ENCODE measurements around the gene VAV3.

- TF ChIP-seq CTCF (IDR thresholded peaks at IDR 0.05) (no peak), EP300 (IDR thresholded peaks at IDR 0.05; ENCODE audit: low read depth) (no peak), POLR2A (IDR thresholded peaks at IDR 0.05) (no peak)
Measured at GRCh38 chr1:107545879-107546278, 419.1 kb downstream of the VAV3 start.

All from transverse colon (tissue), 3 donors.